Measurements from ENCODE around the gene COL2A1. TPM values are rescaled to one million over a fixed set of nuclear protein-coding genes. Genes with fewer than 3 reads are reported as not detected.

COL2A1 gene
- total and polyA plus RNA-seq, 2 donors from 2014 or later: not detected

DNA sequence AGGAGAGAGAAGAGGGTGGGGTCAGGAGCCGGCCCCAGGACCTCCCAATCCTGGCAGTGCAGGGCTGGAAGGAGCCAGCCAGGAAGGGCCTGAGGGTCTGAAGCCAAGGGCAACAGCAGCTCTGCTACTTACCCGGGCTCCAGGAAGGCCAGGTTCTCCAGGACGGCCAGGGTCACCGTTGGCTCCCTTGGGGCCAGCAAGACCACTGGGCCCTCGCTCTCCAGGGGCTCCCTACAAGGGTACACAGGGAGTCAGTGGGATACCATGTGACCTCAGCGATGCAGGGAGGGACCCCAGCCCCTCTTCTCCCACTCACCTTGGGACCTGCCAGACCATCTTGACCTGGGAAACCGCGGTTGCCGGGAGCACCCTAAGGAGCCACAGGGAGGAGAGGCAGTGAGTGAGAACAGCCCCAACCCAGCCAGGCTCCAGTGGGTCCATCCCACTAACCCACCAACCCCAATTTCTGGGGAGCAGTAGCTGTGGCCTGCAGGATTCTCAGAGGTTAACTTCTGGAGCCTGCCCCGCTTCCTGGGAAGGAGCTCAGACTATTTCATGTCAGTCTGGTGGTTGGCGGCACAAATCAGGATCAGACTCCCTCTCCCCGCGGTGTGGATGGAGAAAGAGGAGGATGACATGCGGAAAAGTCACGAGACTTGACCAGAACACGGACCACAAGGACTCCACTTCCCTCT lies 18.5 kb downstream of the COL2A1 start:
- H3K36me3 ChIP-seq (ENCODE audit: control insufficient read depth in 2 of 3, insufficient read depth in 3 of 3, low read length in 3 of 3): no peaks in the 10 kb centered on the region
- TF ChIP-seq, protein P1, sequence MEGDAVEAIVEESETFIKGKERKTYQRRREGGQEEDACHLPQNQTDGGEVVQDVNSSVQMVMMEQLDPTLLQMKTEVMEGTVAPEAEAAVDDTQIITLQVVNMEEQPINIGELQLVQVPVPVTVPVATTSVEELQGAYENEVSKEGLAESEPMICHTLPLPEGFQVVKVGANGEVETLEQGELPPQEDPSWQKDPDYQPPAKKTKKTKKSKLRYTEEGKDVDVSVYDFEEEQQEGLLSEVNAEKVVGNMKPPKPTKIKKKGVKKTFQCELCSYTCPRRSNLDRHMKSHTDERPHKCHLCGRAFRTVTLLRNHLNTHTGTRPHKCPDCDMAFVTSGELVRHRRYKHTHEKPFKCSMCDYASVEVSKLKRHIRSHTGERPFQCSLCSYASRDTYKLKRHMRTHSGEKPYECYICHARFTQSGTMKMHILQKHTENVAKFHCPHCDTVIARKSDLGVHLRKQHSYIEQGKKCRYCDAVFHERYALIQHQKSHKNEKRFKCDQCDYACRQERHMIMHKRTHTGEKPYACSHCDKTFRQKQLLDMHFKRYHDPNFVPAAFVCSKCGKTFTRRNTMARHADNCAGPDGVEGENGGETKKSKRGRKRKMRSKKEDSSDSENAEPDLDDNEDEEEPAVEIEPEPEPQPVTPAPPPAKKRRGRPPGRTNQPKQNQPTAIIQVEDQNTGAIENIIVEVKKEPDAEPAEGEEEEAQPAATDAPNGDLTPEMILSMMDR (IDR thresholded peaks at IDR 0.05; ENCODE audit: borderline replicate concordance, extremely low read depth, insufficient read depth): no peak
- no peaks in the 10 kb centered on the region for H3K27me3 ChIP-seq (ENCODE audit: control insufficient read depth, insufficient read depth, low read length)
- no peak overlapping the region for H3K4me3 ChIP-seq (ENCODE audit: low read length in 3 of 3)
- intact Hi-C loops (cut with DNase I): no loop called here
- H3K27ac ChIP-seq (ENCODE audit: low read depth in 2 of 2, low read length in 2 of 2): no peak overlapping the region
- no peaks in the 10 kb centered on the region for H3K9me3 ChIP-seq (ENCODE audit: control insufficient read depth in 2 of 3, insufficient read depth in 1 of 3, low read length in 3 of 3)
- H3K4me1 ChIP-seq (ENCODE audit: control insufficient read depth in 2 of 3, insufficient read depth in 2 of 3, low read depth in 1 of 3, low read length in 3 of 3): no peaks in the 10 kb centered on the region
- FAIRE-seq: no peak
- no peak overlapping the region for H3K9ac ChIP-seq (ENCODE audit: low read length in 3 of 3)
- peak in 1 of 5 donors; percentile 62 for DNase-seq

DNA sequence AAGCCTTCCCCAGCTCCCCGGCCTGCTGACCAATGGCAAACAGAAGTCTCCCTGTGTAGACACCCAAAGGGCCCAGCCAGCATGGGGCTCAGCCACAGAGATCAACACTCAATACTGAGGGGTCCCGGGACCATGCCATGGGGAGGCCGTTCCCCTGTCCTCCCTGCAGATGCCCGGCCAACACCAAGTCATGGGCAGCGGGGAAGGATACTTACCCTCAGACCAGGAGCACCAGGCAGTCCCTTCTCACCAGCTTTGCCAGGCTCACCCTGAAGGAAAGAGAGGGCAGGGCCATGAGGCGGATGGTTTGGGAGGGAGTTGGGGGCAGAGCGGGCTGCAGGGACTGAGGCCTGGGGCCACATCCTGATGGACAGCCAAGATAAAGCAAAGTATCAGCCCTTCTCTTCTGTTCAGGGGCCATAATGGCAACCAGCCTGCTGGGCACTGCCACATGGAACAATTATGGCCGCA lies 19.9 kb downstream of the COL2A1 start:
- FAIRE-seq (no peak), DNase-seq (peak in 1 of 5 donors; percentile 53)
- no peak overlapping the region for H3K9ac ChIP-seq (ENCODE audit: low read length in 3 of 3)
- H3K27me3 ChIP-seq (ENCODE audit: control insufficient read depth, insufficient read depth, low read length): no peaks in the 10 kb centered on the region
- H3K36me3 ChIP-seq (ENCODE audit: control insufficient read depth in 2 of 3, insufficient read depth in 3 of 3, low read length in 3 of 3): no peaks in the 10 kb centered on the region
- intact Hi-C loops (cut with DNase I): no loop called here
- TF ChIP-seq, protein P1 (IDR thresholded peaks at IDR 0.05; ENCODE audit: borderline replicate concordance, extremely low read depth, insufficient read depth): no peak
- no peak overlapping the region for H3K27ac ChIP-seq (ENCODE audit: low read depth in 2 of 2, low read length in 2 of 2)
- H3K9me3 ChIP-seq (ENCODE audit: control insufficient read depth in 2 of 3, insufficient read depth in 1 of 3, low read length in 3 of 3): no peaks in the 10 kb centered on the region
- no peak overlapping the region for H3K4me3 ChIP-seq (ENCODE audit: low read length in 3 of 3)
- no peaks in the 10 kb centered on the region for H3K4me1 ChIP-seq (ENCODE audit: control insufficient read depth in 2 of 3, insufficient read depth in 2 of 3, low read depth in 1 of 3, low read length in 3 of 3)

DNA sequence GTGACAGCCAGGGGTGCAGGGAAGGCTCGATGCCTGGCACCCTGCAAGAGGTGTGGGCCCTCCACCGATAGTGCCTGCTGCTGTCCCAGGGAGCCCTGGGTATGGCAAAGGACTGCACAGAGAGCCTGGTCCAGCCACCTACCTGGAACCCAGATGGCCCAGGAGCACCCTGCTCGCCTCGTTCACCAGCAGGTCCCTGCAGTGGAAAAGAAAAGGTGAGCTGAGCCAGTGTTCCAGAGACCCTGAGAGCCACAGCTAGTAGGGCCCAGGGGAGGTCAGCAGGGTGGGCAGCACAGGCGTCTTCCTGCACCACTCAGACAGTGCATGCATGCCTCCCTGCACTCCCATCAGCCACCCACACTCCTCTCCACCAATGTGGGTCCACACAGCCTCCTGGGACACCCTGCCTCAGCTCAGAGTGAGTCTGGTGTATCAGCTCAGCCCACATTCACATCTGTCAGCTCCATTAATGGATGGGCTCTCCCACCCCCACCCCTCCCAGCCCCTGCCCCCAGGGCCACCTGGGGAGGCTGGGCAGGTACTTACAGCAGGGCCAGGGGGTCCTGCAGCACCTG lies 20.6 kb downstream of the COL2A1 start:
- no peak overlapping the region for H3K4me3 ChIP-seq (ENCODE audit: low read length in 3 of 3)
- FAIRE-seq (no peak), DNase-seq (peak in 1 of 5 donors; percentile 28)
- H3K27me3 ChIP-seq (ENCODE audit: control insufficient read depth, insufficient read depth, low read length): no peaks in the 10 kb centered on the region
- no peaks in the 10 kb centered on the region for H3K9me3 ChIP-seq (ENCODE audit: control insufficient read depth in 2 of 3, insufficient read depth in 1 of 3, low read length in 3 of 3)
- no peak overlapping the region for H3K27ac ChIP-seq (ENCODE audit: low read depth in 2 of 2, low read length in 2 of 2)
- intact Hi-C loops (cut with DNase I): no loop called here
- H3K36me3 ChIP-seq (ENCODE audit: control insufficient read depth in 2 of 3, insufficient read depth in 3 of 3, low read length in 3 of 3): no peaks in the 10 kb centered on the region
- H3K9ac ChIP-seq (ENCODE audit: low read length in 3 of 3): no peak overlapping the region
- no peaks in the 10 kb centered on the region for H3K4me1 ChIP-seq (ENCODE audit: control insufficient read depth in 2 of 3, insufficient read depth in 2 of 3, low read depth in 1 of 3, low read length in 3 of 3)
- TF ChIP-seq, protein P1 (IDR thresholded peaks at IDR 0.05; ENCODE audit: borderline replicate concordance, extremely low read depth, insufficient read depth): no peak
